Duodenal mucosa (tissue), 2 donors: ENCODE results near the gene PLXNB1.

ENCODE experiments used
- H3K27ac ChIP-seq: one replicate; pipeline ENCODE4 v1.7.0; 2013; ENCODE audit warnings: low read depth, low read length
- H3K27me3 ChIP-seq, 2 donors: one replicate each; pipeline ENCODE4 v1.7.0; 2013; ENCODE audit warnings: low read length in 2 of 2, control low read depth in 1 of 2; ENCODE audit not compliant: insufficient read depth in 2 of 2, control insufficient read depth in 1 of 2
- H3K36me3 ChIP-seq, 2 donors: one replicate each; pipeline ENCODE4 v1.7.0; 2013; ENCODE audit warnings: low read length in 2 of 2, control low read depth in 1 of 2; ENCODE audit not compliant: insufficient read depth in 2 of 2, control insufficient read depth in 1 of 2
- H3K4me1 ChIP-seq, 2 donors: one replicate each; pipeline ENCODE4 v1.7.0; 2013; ENCODE audit warnings: low read length in 2 of 2, control low read depth in 1 of 2; ENCODE audit not compliant: insufficient read depth in 2 of 2, control insufficient read depth in 1 of 2
- H3K4me3 ChIP-seq, 2 donors: one replicate each; pipeline ENCODE4 v1.7.0; 2013; ENCODE audit warnings: low read length in 2 of 2, low read depth in 1 of 2
- H3K9ac ChIP-seq, 2 donors: one replicate each; pipeline ENCODE4 v1.7.0; 2013; ENCODE audit warnings: low read length in 2 of 2, low read depth in 1 of 2
- H3K9me3 ChIP-seq, 2 donors: one replicate each; pipeline ENCODE4 v1.7.0; 2013; ENCODE audit warnings: low read length in 2 of 2, control low read depth in 1 of 2; ENCODE audit not compliant: control insufficient read depth in 1 of 2

PLXNB1 gene

DNA sequence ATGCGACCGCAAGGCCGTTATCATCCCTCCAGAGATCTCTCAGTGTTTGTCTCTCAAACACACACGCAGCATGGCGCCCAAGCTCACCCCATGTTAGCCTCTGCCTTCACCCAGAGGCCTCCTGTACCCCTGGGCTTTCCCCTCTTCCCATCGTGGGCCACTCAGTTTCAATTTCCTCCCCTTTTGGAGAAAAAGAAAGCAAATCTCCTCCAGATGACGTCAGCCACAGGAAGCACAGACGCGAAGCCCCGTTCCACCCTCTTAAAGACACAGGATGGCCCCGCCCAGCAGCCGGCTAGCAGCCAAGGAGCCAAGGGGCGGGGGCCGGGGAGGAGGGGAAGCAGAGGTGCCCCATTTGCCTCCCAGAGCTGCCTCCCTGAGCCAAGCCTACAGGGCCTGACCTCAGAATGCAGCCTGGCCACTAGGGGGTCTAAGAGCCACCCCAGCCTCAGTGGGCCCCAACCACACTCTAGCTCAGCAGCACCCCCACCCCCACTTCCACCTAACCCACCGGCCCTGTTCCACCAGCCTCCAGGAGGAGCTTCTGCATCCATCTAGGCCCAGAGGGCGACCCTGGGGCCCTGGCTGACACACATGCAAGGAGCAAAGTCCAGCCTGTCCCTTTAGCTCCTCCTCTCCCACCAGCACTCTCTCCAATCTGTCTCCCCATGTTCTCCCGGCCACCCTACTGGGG, 43.2 kb upstream of the PLXNB1 start:
- Histone ChIP-seq H3K9me3 (no peaks in the 10 kb centered on the region), H3K9ac (peak overlapping the region; percentile 97 to 99), H3K4me3 (peak overlapping the region; percentile 90 to 94), H3K27me3 (no peaks in the 10 kb centered on the region), H3K4me1 (peaks cover 28 to 47% of the 10 kb centered on the region in 2 donors), H3K36me3 (peaks cover 8 to 22% of the 10 kb centered on the region in 2 donors), H3K27ac (peak overlapping the region; percentile 94)

GRCh38 chr3:48472673-48472922, 42.7 kb upstream of the PLXNB1 start:
- Histone ChIP-seq H3K9ac (peak overlapping the region; percentile 97 to 99), H3K4me1 (peaks cover 32 to 52% of the 10 kb centered on the region in 2 donors)

GRCh38 chr3:48470286-48470685, 40.4 kb upstream of the PLXNB1 start:
- Histone ChIP-seq H3K27ac (no peak overlapping the region), H3K9ac (no peak overlapping the region), H3K36me3 (peaks cover 8 to 35% of the 10 kb centered on the region in 2 donors), H3K27me3 (no peaks in the 10 kb centered on the region), H3K9me3 (no peaks in the 10 kb centered on the region), H3K4me3 (peak overlapping the region in 1 of 2 donors; percentile 16), H3K4me1 (peaks cover 48 to 75% of the 10 kb centered on the region in 2 donors)

More at GRCh38 chr3:48472673-48472922, 42.7 kb upstream of the PLXNB1 start:
- Histone ChIP-seq H3K9me3 (no peaks in the 10 kb centered on the region), H3K4me3 (peak overlapping the region; percentile 90 to 94), H3K27ac (peak overlapping the region; percentile 94), H3K27me3 (no peaks in the 10 kb centered on the region), H3K36me3 (peaks cover 8 to 26% of the 10 kb centered on the region in 2 donors)

DNA sequence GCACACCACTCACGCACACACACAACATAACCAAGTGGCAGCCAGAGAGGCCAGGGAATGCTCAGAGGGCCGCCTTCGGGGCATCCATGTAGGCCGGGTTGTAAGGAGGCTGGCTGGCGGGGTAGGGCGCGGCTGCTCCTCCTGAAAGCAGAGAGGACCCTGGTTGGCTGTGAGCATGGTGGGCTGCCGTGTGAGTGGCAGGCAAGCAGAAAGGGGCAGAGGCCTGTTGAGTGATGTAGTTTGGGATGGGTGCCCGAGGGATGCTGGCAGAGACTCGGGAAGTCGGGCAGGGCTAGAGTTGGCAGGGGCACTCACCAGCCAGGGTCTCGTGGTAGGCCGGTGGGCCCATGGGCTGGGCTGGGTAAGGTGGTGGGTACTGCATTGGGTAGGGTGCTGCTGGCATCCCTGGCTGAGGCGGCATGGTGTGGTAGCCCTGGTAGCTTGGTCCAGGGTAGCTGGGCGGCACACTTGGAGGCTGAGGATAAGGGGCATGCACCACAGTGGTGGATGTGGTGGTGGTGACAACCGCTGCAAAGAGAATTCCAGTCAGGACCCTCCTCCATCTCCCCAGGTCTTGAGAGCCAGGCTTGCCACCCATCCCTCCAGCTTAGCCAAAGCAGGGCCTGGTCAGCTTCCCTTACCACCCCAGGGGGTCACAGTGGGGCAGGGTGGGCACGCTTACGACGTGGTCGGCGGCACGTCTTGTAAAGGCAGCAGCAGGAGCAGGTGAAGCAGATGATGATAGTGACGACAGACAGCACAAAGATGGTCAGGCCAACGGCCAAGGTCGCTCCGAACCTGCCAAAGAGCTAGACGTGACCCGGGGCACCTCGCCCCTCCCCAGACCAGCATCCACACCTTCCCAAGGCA, 39.4 kb upstream of the PLXNB1 start:
- Histone ChIP-seq H3K9ac (no peak overlapping the region), H3K27ac (no peak overlapping the region), H3K36me3 (peaks cover 8 to 35% of the 10 kb centered on the region in 2 donors), H3K9me3 (no peaks in the 10 kb centered on the region), H3K27me3 (no peaks in the 10 kb centered on the region), H3K4me1 (peaks cover 52 to 80% of the 10 kb centered on the region in 2 donors), H3K4me3 (peak overlapping the region in 1 of 2 donors; percentile 1)

GRCh38 chr3:48468329-48468731, 38.4 kb upstream of the PLXNB1 start:
- peaks cover 48 to 76% of the 10 kb centered on the region in 2 donors for H3K4me1 ChIP-seq
- no peak overlapping the region for H3K27ac ChIP-seq
- no peaks in the 10 kb centered on the region for H3K9me3 ChIP-seq
- no peaks in the 10 kb centered on the region for H3K27me3 ChIP-seq
- peaks cover 8 to 35% of the 10 kb centered on the region in 2 donors for H3K36me3 ChIP-seq
- H3K4me3 ChIP-seq = peak overlapping the region in 1 of 2 donors; percentile 28
- H3K9ac ChIP-seq = peak overlapping the region in 1 of 2 donors; percentile 98

DNA sequence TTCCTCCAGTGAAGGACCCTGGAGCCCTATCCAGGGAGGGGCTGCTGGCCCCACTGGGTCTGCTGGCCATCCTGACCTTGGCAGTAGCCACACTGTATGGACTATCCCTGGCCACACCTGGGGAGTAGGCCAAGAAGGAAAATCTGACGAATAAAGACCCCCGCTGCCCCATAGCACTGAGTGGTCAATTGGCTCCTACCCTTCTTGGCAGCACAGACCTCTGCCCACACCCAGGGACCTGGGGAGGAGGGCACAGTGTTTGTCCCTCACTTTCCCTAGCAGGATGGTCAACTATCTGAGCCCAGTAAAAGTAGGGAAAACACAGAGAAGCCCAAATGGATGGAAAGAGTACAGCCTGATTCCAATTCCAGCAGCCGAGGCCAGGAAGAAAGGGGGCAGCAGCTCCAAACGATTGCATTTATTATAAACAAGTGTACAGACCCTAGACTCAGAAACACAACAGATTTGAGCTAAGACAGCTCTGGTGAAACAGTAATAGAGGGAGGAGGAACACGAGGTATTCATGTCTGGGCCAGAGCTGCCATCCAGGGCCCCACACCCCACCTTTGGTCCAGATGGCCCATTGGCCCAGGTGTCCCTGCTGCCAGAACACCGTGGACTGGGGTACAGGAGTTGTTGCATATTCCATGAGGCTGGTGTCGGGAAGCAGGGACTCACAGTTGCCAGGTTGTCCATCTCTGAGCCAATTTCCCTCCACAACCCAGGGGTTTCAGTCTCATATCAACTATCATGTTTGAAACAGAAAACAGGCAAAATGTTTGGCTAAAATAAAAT, 37.8 kb upstream of the PLXNB1 start:
- Histone ChIP-seq H3K27ac (peak overlapping the region; percentile 100), H3K9ac (peak overlapping the region; percentile 93 to 98), H3K36me3 (peaks cover 8 to 35% of the 10 kb centered on the region in 2 donors), H3K4me1 (peaks cover 46 to 72% of the 10 kb centered on the region in 2 donors), H3K9me3 (no peaks in the 10 kb centered on the region), H3K4me3 (peak overlapping the region; percentile 78 to 79), H3K27me3 (no peaks in the 10 kb centered on the region)

DNA sequence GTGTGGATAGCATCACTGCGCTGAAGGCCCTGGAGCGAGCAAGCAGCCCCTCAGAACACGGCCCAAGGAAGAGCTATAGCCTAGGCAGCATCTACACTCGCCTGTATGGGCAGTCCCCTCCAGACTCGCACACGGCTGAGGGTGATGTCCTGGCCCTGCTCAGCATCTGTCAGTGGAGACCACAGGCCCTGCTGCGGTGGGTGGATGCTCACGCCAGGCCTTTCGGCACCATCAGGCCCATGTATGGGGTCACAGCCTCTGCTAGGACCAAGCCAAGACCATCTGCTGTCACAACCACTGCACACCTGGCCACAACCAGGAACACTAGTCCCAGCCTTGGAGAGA, 37.2 kb upstream of the PLXNB1 start:
- Histone ChIP-seq H3K27ac (peak overlapping the region; percentile 100), H3K4me1 (peaks cover 46 to 66% of the 10 kb centered on the region in 2 donors), H3K9ac (peak overlapping the region; percentile 93 to 98), H3K27me3 (no peaks in the 10 kb centered on the region), H3K36me3 (peaks cover 8 to 35% of the 10 kb centered on the region in 2 donors), H3K4me3 (peak overlapping the region; percentile 78 to 79), H3K9me3 (no peaks in the 10 kb centered on the region)

- peaks cover 8 to 35% of the 10 kb centered on the region in 2 donors for H3K36me3 ChIP-seq
- H3K4me1 ChIP-seq = peaks cover 46 to 61% of the 10 kb centered on the region in 2 donors
- H3K9ac ChIP-seq = peak overlapping the region; percentile 93 to 98
- no peaks in the 10 kb centered on the region for H3K9me3 ChIP-seq
- H3K4me3 ChIP-seq = peak overlapping the region; percentile 78 to 79
- peak overlapping the region; percentile 100 for H3K27ac ChIP-seq
- no peaks in the 10 kb centered on the region for H3K27me3 ChIP-seq
Observed at GRCh38 chr3:48466386-48467109, 36.7 kb upstream of the PLXNB1 start.

DNA sequence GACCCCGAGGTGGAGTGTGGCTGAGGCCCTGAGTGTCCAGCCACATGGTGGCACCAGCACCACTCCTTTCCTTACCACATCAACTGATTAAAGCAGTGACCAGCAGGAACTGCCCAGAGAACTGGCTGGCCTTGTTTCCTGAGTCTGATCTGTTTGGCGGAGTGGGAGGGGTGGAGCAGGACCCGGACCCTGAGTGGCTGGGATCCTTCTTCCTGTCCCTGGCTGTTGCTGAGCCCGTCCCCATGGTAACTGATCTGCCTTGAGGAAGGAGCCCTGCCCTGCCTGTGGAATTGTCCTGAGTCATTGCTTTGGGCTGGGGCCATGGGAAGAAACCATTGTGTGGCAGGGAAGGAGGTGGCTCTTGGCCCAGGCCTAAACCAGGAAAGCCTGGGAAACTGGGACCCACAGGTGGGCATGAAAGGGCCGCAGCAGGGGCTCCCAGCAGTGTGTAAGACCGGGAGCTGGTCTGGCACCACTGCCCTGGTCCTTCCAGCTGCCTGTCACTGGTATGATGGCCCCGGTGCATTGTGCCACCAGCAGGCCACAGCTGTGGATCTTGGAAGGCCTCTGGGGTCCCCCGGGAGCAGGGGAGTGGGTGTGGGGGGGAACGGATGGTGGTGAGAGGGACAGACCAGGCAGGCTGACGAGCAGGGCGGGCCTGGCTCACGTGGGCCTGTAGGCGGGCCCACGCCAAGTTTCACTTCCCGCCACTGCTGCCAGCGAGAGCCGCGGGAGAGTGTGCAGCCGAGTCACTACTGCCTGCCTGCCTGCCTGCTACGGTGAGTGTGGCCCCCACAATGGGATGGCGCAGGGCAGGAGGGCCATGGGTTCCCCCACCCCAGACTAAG, 35.9 kb upstream of the PLXNB1 start:
- Histone ChIP-seq H3K9ac (peak overlapping the region; percentile 93 to 98), H3K27ac (peak overlapping the region; percentile 100), H3K4me1 (peaks cover 46 to 59% of the 10 kb centered on the region in 2 donors), H3K27me3 (no peaks in the 10 kb centered on the region), H3K9me3 (no peaks in the 10 kb centered on the region), H3K36me3 (peaks cover 13 to 42% of the 10 kb centered on the region in 2 donors), H3K4me3 (peak overlapping the region; percentile 78 to 79)
